ENCODE data around the gene SRSF4. TPM values are rescaled to one million over a fixed set of nuclear protein-coding genes. Genes with fewer than 3 reads are reported as not detected.
"Not testable (repeated sequence)": the region's sequence is repeated elsewhere in the genome, so short reads cannot be mapped to it uniquely, and the experiment has no call there.

SRSF4 gene
- total and polyA plus RNA-seq, 4 donors, result 56.7 to 69.3 (median 67.7) TPM

- no peak overlapping the region for H3K4me3 ChIP-seq
- H3K9ac ChIP-seq (ENCODE audit: insufficient read depth in 1 of 2, low read length in 2 of 2), result no peak overlapping the region
- H3K4me1 ChIP-seq (ENCODE audit: control insufficient read depth in 5 of 5, insufficient read depth in 5 of 5, low read length in 5 of 5), result peaks cover 0 to 5% (median 4%) of the 10 kb centered on the region in 5 donors
- no peak for DNase-seq
- H3K9me3 ChIP-seq (ENCODE audit: control insufficient read depth in 4 of 4, insufficient read depth in 3 of 4, low read length in 3 of 4), result no peaks in the 10 kb centered on the region
- ATAC-seq (ENCODE audit: insufficient read depth, low FRiP score), result no peak
- H3K36me3 ChIP-seq (ENCODE audit: control insufficient read depth in 4 of 4, insufficient read depth in 4 of 4, low read length in 4 of 4), result no peaks in the 10 kb centered on the region
- H3K27ac ChIP-seq (ENCODE audit: low read depth in 1 of 2, low read length in 1 of 2), result no peak overlapping the region
- 69% methylated on average over 49 to 55 of the region's 55 CpGs for WGBS, 2 donors
- no peak for TF ChIP-seq CTCF (IDR thresholded peaks at IDR 0.05; ENCODE audit: control extremely low read depth, extremely low read depth)
- no peaks in the 10 kb centered on the region for H3K27me3 ChIP-seq (ENCODE audit: control insufficient read depth in 3 of 3, insufficient read depth in 3 of 3, low read length in 2 of 3)
Observed at GRCh38 chr1:29133861-29134694, 47.6 kb downstream of the SRSF4 start.

- ATAC-seq (ENCODE audit: insufficient read depth, low FRiP score); H3K27me3 ChIP-seq (ENCODE audit: control insufficient read depth in 3 of 3, insufficient read depth in 3 of 3, low read length in 2 of 3); H3K9ac ChIP-seq (ENCODE audit: insufficient read depth in 1 of 2, low read length in 2 of 2); DNase-seq; H3K36me3 ChIP-seq (ENCODE audit: control insufficient read depth in 4 of 4, insufficient read depth in 4 of 4, low read length in 4 of 4); H3K9me3 ChIP-seq (ENCODE audit: control insufficient read depth in 4 of 4, insufficient read depth in 3 of 4, low read length in 3 of 4); H3K27ac ChIP-seq (ENCODE audit: low read depth in 1 of 2, low read length in 1 of 2); H3K4me1 ChIP-seq (ENCODE audit: control insufficient read depth in 5 of 5, insufficient read depth in 5 of 5, low read length in 5 of 5); H3K4me3 ChIP-seq: not testable (repeated sequence)
- 96 to 97% methylated on average over 29 of the region's 29 CpGs for WGBS, 2 donors
Observed at GRCh38 chr1:29131056-29131455, 50.6 kb downstream of the SRSF4 start.

- DNase-seq (no peak), ATAC-seq (ENCODE audit: insufficient read depth, low FRiP score) (no peak)
- H3K36me3 ChIP-seq (ENCODE audit: control insufficient read depth in 4 of 4, insufficient read depth in 4 of 4, low read length in 4 of 4), result no peaks in the 10 kb centered on the region
- H3K9me3 ChIP-seq (ENCODE audit: control insufficient read depth in 4 of 4, insufficient read depth in 3 of 4, low read length in 3 of 4), result no peaks in the 10 kb centered on the region
- TF ChIP-seq CTCF (IDR thresholded peaks at IDR 0.05; ENCODE audit: control extremely low read depth, extremely low read depth), result no peak
- WGBS, 2 donors, result 73 to 87% methylated on average over 5 of the region's 5 CpGs
- no peak overlapping the region for H3K4me3 ChIP-seq
- no peak overlapping the region for H3K27ac ChIP-seq (ENCODE audit: low read depth in 1 of 2, low read length in 1 of 2)
- peaks cover 0 to 11% (median 4%) of the 10 kb centered on the region in 5 donors for H3K4me1 ChIP-seq (ENCODE audit: control insufficient read depth in 5 of 5, insufficient read depth in 5 of 5, low read length in 5 of 5)
- H3K27me3 ChIP-seq (ENCODE audit: control insufficient read depth in 3 of 3, insufficient read depth in 3 of 3, low read length in 2 of 3), result no peaks in the 10 kb centered on the region
- H3K9ac ChIP-seq (ENCODE audit: insufficient read depth in 1 of 2, low read length in 2 of 2), result no peak overlapping the region
Observed at GRCh38 chr1:29129916-29130315, 51.8 kb downstream of the SRSF4 start.

- DNase-seq (no peak), ATAC-seq (ENCODE audit: insufficient read depth, low FRiP score) (no peak)
- no peaks in the 10 kb centered on the region for H3K9me3 ChIP-seq (ENCODE audit: control insufficient read depth in 4 of 4, insufficient read depth in 3 of 4, low read length in 3 of 4)
- no peak overlapping the region for H3K27ac ChIP-seq (ENCODE audit: low read depth in 1 of 2, low read length in 1 of 2)
- H3K27me3 ChIP-seq (ENCODE audit: control insufficient read depth in 3 of 3, insufficient read depth in 3 of 3, low read length in 2 of 3), result peaks cover 0 to 4% (median 0%) of the 10 kb centered on the region in 3 donors
- H3K4me3 ChIP-seq, result no peak overlapping the region
- peaks cover 0 to 8% (median 3%) of the 10 kb centered on the region in 5 donors for H3K4me1 ChIP-seq (ENCODE audit: control insufficient read depth in 5 of 5, insufficient read depth in 5 of 5, low read length in 5 of 5)
- H3K9ac ChIP-seq (ENCODE audit: insufficient read depth in 1 of 2, low read length in 2 of 2), result no peak overlapping the region
- TF ChIP-seq CTCF (IDR thresholded peaks at IDR 0.05; ENCODE audit: control extremely low read depth, extremely low read depth), result no peak
- H3K36me3 ChIP-seq (ENCODE audit: control insufficient read depth in 4 of 4, insufficient read depth in 4 of 4, low read length in 4 of 4), result no peaks in the 10 kb centered on the region
- 93 to 96% methylated on average over 6 of the region's 6 CpGs for WGBS, 2 donors
Observed at GRCh38 chr1:29128739-29129138, 53.0 kb downstream of the SRSF4 start.
